ENCODE measurements around the gene CFAP92. TPM values are rescaled to one million over a fixed set of nuclear protein-coding genes. Genes with fewer than 3 reads are reported as not detected.

CFAP92 gene
- total RNA-seq, 1 experiment from 2014 or later = 0.18 TPM

DNA sequence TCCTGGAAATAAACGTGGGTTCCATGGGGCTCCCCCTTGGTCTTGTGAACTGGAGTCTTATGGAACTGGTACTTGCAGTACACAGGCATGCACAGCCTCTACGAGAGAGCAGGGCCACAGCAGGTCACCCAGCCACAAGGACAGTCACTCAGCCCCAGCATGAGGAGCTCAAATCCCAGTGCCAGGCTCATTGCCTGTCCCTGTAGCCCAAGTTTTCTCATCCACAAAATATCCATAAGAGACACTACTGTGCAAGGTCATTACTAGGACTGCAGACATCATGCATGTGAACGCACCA lies 48.0 kb downstream of the CFAP92 start:
- H3K27me3 ChIP-seq (ENCODE audit: control insufficient read depth, insufficient read depth, low read length) = no peaks in the 10 kb centered on the region
- H3K4me1 ChIP-seq (ENCODE audit: control insufficient read depth, insufficient read depth, low read length) = no peaks in the 10 kb centered on the region
- BruUV-seq (replicated peaks) = no TSS peak
- DNase-seq (ENCODE audit: low read depth, low spot score) (no peak), ATAC-seq (no peak)
- intact Hi-C loops (cut with micrococcal nuclease; ENCODE audit: unreplicated experiment) = no loop called here
- CTCF ChIA-PET = no interaction called here
- TF ChIP-seq, protein P1, sequence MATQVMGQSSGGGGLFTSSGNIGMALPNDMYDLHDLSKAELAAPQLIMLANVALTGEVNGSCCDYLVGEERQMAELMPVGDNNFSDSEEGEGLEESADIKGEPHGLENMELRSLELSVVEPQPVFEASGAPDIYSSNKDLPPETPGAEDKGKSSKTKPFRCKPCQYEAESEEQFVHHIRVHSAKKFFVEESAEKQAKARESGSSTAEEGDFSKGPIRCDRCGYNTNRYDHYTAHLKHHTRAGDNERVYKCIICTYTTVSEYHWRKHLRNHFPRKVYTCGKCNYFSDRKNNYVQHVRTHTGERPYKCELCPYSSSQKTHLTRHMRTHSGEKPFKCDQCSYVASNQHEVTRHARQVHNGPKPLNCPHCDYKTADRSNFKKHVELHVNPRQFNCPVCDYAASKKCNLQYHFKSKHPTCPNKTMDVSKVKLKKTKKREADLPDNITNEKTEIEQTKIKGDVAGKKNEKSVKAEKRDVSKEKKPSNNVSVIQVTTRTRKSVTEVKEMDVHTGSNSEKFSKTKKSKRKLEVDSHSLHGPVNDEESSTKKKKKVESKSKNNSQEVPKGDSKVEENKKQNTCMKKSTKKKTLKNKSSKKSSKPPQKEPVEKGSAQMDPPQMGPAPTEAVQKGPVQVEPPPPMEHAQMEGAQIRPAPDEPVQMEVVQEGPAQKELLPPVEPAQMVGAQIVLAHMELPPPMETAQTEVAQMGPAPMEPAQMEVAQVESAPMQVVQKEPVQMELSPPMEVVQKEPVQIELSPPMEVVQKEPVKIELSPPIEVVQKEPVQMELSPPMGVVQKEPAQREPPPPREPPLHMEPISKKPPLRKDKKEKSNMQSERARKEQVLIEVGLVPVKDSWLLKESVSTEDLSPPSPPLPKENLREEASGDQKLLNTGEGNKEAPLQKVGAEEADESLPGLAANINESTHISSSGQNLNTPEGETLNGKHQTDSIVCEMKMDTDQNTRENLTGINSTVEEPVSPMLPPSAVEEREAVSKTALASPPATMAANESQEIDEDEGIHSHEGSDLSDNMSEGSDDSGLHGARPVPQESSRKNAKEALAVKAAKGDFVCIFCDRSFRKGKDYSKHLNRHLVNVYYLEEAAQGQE (IDR thresholded peaks at IDR 0.05; ENCODE audit: insufficient read depth in 1 of 2, low read depth in 2 of 2, low read length in 1 of 2) = no peak
- TF ChIP-seq SIN3A (IDR thresholded peaks at IDR 0.05; ENCODE audit: borderline replicate concordance, insufficient read depth, low read depth, low read length) = no peak
- TF ChIP-seq TCF7L2 (IDR thresholded peaks at IDR 0.05; ENCODE audit: low read depth, low read length) = no peak
- TF ChIP-seq POLR2AphosphoS5 (IDR thresholded peaks at IDR 0.05; ENCODE audit: low read depth, low read length) = no peak
- TF ChIP-seq, protein P2, sequence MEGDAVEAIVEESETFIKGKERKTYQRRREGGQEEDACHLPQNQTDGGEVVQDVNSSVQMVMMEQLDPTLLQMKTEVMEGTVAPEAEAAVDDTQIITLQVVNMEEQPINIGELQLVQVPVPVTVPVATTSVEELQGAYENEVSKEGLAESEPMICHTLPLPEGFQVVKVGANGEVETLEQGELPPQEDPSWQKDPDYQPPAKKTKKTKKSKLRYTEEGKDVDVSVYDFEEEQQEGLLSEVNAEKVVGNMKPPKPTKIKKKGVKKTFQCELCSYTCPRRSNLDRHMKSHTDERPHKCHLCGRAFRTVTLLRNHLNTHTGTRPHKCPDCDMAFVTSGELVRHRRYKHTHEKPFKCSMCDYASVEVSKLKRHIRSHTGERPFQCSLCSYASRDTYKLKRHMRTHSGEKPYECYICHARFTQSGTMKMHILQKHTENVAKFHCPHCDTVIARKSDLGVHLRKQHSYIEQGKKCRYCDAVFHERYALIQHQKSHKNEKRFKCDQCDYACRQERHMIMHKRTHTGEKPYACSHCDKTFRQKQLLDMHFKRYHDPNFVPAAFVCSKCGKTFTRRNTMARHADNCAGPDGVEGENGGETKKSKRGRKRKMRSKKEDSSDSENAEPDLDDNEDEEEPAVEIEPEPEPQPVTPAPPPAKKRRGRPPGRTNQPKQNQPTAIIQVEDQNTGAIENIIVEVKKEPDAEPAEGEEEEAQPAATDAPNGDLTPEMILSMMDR (IDR thresholded peaks at IDR 0.05) = no peak
- H3K4me3 ChIP-seq (ENCODE audit: low read depth in 2 of 2, low read length in 2 of 2) = no peak overlapping the region
- in situ Hi-C loops (cut with HindIII; ENCODE audit: low pct_unique_long_range_greater_than_20kb, low sequenced_read_pairs) = no loop called here
- no peak overlapping the region for H3K27ac ChIP-seq (ENCODE audit: low read length)
- H3K36me3 ChIP-seq (ENCODE audit: control insufficient read depth, insufficient read depth, low read length) = no peaks in the 10 kb centered on the region
- no peaks in the 10 kb centered on the region for H3K9me3 ChIP-seq (ENCODE audit: control insufficient read depth, insufficient read depth, low read depth, low read length)
- POLR2A ChIA-PET = no interaction called here

DNA sequence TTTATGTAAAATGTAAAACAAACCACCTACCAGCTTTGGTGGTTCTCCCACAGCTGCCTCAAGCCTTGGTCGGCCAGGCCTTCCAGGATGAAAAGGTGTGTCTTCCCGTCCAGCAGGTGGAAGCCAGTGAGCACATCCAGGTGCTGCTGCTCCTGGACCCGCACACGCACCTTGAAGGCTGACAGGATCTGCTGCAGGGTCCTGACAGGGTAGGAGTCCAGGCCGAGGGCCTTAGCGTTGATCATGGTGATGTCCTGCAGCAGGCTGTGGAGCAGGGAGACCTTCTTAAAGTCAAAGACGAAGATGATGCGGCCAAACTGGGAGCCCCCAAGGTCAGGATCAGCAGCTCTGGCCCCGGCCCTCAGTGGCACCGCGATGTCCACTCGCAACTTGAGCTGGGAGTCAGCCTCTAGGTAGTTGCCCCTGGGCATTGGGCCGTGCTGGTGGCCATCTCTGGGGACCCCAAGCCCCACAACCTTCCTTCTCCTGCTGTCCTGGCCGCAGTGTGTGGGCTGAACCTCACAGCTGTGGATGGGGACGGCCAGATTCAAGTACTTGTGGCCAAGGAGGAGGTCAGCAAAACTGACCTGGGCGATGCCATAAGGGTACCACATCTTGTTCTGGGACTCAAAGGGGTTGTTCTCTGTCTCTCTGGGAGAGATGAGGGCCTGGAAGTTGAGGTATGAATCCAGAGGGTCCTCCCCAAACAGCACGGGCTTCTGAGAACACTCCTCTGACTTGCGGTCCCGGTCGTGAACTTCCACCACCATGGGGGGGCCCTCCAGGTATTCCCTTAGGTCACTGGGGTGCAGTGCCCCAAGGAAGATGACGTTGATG lies 48.6 kb downstream of the CFAP92 start:
- TF ChIP-seq, protein P1 (IDR thresholded peaks at IDR 0.05; ENCODE audit: insufficient read depth in 1 of 2, low read depth in 2 of 2, low read length in 1 of 2) = no peak
- TF ChIP-seq SIN3A (IDR thresholded peaks at IDR 0.05; ENCODE audit: borderline replicate concordance, insufficient read depth, low read depth, low read length) = no peak
- TF ChIP-seq POLR2AphosphoS5 (IDR thresholded peaks at IDR 0.05; ENCODE audit: low read depth, low read length) = no peak
- no peak for TF ChIP-seq TCF7L2 (IDR thresholded peaks at IDR 0.05; ENCODE audit: low read depth, low read length)
- TF ChIP-seq, protein P2 (IDR thresholded peaks at IDR 0.05) = no peak
- BruUV-seq (replicated peaks) = no TSS peak
- ATAC-seq = no peak
- in situ Hi-C loops (cut with HindIII; ENCODE audit: low pct_unique_long_range_greater_than_20kb, low sequenced_read_pairs) (no loop called here), intact Hi-C loops (cut with micrococcal nuclease; ENCODE audit: unreplicated experiment) (no loop called here)
- no peak for DNase-seq (ENCODE audit: low read depth, low spot score)
- ChIA-PET CTCF (no interaction called here), POLR2A (no interaction called here)
- no peaks in the 10 kb centered on the region for H3K9me3 ChIP-seq (ENCODE audit: control insufficient read depth, insufficient read depth, low read depth, low read length)
- H3K36me3 ChIP-seq (ENCODE audit: control insufficient read depth, insufficient read depth, low read length) = no peaks in the 10 kb centered on the region
- H3K27ac ChIP-seq (ENCODE audit: low read length) = no peak overlapping the region
- H3K4me3 ChIP-seq (ENCODE audit: low read depth in 2 of 2, low read length in 2 of 2) = no peak overlapping the region
- no peaks in the 10 kb centered on the region for H3K4me1 ChIP-seq (ENCODE audit: control insufficient read depth, insufficient read depth, low read length)
- H3K27me3 ChIP-seq (ENCODE audit: control insufficient read depth, insufficient read depth, low read length) = no peaks in the 10 kb centered on the region

All from Panc1 (cell line).